ENCODE data around the gene PDHX. TPM values are rescaled to one million over a fixed set of nuclear protein-coding genes. Genes with fewer than 3 reads are reported as not detected.

The PDHX gene
- total and polyA plus RNA-seq, 10 of the 15 experiments (the other 5 are each of a cell fraction or from before 2014, with no cell fraction given) = 14.5 to 41.9 (median 28.0) TPM

DNA sequence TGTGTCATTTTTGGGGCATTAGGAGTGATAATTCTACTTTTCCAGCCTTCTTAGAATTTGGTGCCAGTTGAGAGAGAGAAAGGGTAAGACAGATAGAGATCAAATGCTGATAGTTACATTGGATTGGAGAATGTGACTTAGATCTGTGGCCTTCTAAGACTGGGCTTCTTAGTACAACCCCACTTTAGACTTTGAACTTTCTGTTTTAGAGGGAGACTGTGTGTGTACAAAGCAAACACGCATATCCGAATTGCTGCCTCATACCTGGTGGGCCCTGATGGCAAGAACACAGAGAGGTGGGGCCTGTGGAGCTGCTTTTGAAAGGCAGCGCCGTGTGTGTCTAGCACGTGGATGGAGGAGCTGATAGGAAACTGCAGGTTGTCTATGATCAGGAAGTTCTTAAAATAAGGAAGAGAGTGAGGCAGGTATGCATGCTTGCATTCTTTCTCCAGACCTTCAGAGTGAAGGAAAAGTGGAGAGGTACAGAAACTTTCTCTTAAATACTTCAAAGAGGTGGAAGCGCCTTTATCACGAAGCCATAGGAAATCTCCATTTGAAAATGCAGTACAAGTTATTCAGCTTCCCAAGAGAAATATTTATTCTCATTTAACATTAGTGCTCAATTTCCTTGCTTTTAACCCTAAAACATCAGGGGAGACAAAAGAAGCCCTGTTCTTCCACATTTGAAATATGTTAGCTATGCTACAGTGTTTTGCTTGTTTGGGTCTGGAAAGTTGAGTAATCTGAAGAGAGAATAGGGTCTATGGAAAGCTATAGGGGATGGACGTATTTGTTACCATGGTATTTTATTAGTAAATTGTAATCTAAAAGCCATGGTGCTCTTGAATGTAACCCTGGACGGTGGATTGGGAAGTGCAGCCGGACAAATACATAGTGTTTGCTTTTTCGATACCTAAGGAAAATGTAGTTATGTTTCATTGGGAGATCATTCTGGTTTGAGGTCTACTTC lies 13.7 kb downstream of the PDHX start (continued):
- TF ChIP-seq ETV6 (conservative IDR thresholded peaks at IDR 0.05 in 1 of 2, IDR thresholded peaks at IDR 0.05 in 1 of 2; ENCODE audit: borderline replicate concordance in 1 of 2, low read depth in 1 of 2) (no peak), HDAC2 (IDR thresholded peaks at IDR 0.05) (no peak), MTA2 (IDR thresholded peaks at IDR 0.05; ENCODE audit: low read depth) (no peak), RFX5 (IDR thresholded peaks at IDR 0.05; ENCODE audit: low read depth, low read length) (no peak), CEBPB (IDR thresholded peaks at IDR 0.05; ENCODE audit: borderline replicate concordance in 1 of 2, low read depth in 2 of 2, low read length in 2 of 2) (no peak), ZBED1 (IDR thresholded peaks at IDR 0.05; ENCODE audit: borderline replicate concordance) (no peak)
- TF ChIP-seq, protein P1, sequence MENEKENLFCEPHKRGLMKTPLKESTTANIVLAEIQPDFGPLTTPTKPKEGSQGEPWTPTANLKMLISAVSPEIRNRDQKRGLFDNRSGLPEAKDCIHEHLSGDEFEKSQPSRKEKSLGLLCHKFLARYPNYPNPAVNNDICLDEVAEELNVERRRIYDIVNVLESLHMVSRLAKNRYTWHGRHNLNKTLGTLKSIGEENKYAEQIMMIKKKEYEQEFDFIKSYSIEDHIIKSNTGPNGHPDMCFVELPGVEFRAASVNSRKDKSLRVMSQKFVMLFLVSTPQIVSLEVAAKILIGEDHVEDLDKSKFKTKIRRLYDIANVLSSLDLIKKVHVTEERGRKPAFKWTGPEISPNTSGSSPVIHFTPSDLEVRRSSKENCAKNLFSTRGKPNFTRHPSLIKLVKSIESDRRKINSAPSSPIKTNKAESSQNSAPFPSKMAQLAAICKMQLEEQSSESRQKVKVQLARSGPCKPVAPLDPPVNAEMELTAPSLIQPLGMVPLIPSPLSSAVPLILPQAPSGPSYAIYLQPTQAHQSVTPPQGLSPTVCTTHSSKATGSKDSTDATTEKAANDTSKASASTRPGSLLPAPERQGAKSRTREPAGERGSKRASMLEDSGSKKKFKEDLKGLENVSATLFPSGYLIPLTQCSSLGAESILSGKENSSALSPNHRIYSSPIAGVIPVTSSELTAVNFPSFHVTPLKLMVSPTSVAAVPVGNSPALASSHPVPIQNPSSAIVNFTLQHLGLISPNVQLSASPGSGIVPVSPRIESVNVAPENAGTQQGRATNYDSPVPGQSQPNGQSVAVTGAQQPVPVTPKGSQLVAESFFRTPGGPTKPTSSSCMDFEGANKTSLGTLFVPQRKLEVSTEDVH (IDR thresholded peaks at IDR 0.05; ENCODE audit: low read depth, partially characterized antibody) = no peak

Measured in GM12878 (cell line).